Duodenal mucosa (tissue), 2 donors: ENCODE data around the gene LMO4.

ENCODE experiments used
- H3K27ac ChIP-seq: one replicate; pipeline ENCODE4 v1.7.0; 2013; ENCODE audit warnings: low read depth, low read length
- H3K27me3 ChIP-seq, 2 donors: one replicate each; pipeline ENCODE4 v1.7.0; 2013; ENCODE audit warnings: low read length in 2 of 2, control low read depth in 1 of 2; ENCODE audit not compliant: insufficient read depth in 2 of 2, control insufficient read depth in 1 of 2
- H3K36me3 ChIP-seq, 2 donors: one replicate each; pipeline ENCODE4 v1.7.0; 2013; ENCODE audit warnings: low read length in 2 of 2, control low read depth in 1 of 2; ENCODE audit not compliant: insufficient read depth in 2 of 2, control insufficient read depth in 1 of 2
- H3K4me1 ChIP-seq, 2 donors: one replicate each; pipeline ENCODE4 v1.7.0; 2013; ENCODE audit warnings: low read length in 2 of 2, control low read depth in 1 of 2; ENCODE audit not compliant: insufficient read depth in 2 of 2, control insufficient read depth in 1 of 2
- H3K4me3 ChIP-seq, 2 donors: one replicate each; pipeline ENCODE4 v1.7.0; 2013; ENCODE audit warnings: low read length in 2 of 2, low read depth in 1 of 2
- H3K9ac ChIP-seq, 2 donors: one replicate each; pipeline ENCODE4 v1.7.0; 2013; ENCODE audit warnings: low read length in 2 of 2, low read depth in 1 of 2
- H3K9me3 ChIP-seq, 2 donors: one replicate each; pipeline ENCODE4 v1.7.0; 2013; ENCODE audit warnings: low read length in 2 of 2, control low read depth in 1 of 2; ENCODE audit not compliant: control insufficient read depth in 1 of 2

Gene LMO4

DNA sequence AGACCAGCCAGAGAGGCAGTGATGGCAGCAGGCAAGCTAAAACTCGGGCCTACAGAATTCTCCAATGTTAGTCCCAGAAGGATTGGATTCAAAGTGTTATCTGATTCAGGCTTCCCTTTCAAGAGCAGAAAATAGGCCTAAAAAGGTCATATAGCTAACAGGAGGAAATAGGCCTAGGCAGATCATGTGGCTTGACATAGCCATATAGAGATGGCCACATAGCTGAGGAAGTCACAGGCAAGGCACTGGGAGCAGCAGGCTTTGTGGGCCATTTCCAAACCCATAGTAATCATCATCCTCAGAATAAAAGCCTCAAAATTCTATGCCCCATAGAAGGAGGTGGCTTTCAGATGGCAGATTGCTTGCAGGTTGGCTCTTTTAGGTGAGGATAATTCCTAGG, 29.0 kb upstream of the LMO4 start:
- no peak overlapping the region for H3K4me3 ChIP-seq
- no peaks in the 10 kb centered on the region for H3K4me1 ChIP-seq

GRCh38 chr1:87300628-87301027, 28.1 kb upstream of the LMO4 start:
- no peaks in the 10 kb centered on the region for H3K27me3 ChIP-seq
- no peak overlapping the region for H3K4me3 ChIP-seq
- no peaks in the 10 kb centered on the region for H3K36me3 ChIP-seq
- no peaks in the 10 kb centered on the region for H3K4me1 ChIP-seq
- H3K9me3 ChIP-seq = no peaks in the 10 kb centered on the region
- H3K27ac ChIP-seq = no peak overlapping the region
- no peak overlapping the region for H3K9ac ChIP-seq

More for the DNA sequence above, 29.0 kb upstream of the LMO4 start:
- Histone ChIP-seq H3K36me3 (no peaks in the 10 kb centered on the region), H3K27me3 (no peaks in the 10 kb centered on the region), H3K27ac (no peak overlapping the region), H3K9me3 (no peaks in the 10 kb centered on the region), H3K9ac (no peak overlapping the region)

- Histone ChIP-seq H3K4me1 (no peaks in the 10 kb centered on the region), H3K36me3 (no peaks in the 10 kb centered on the region), H3K27ac (no peak overlapping the region), H3K9me3 (no peaks in the 10 kb centered on the region), H3K9ac (no peak overlapping the region), H3K27me3 (no peaks in the 10 kb centered on the region), H3K4me3 (no peak overlapping the region)
These were observed 23.5 kb upstream of the LMO4 start for GRCh38 chr1:87305151-87305550.

DNA sequence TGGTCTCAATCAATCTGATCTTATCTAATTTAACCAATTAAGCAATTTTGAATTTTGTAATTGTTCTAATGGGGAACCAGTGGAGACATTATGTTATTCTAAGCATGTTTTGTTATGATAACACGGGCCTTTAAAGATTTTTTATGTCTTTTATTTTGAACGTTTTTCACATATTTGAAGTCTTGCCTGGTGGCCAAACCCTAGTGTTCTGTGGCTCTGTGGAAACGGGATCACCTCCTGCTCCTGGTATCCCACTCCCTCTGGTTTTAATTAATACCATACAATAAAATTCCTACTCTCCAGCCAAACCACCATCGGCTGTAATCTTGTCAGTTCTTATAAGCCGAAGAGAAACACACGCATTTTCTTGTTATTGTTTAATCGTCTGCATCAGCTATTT, 22.9 kb upstream of the LMO4 start:
- H3K9ac ChIP-seq = no peak overlapping the region
- H3K4me1 ChIP-seq = no peaks in the 10 kb centered on the region
- no peak overlapping the region for H3K4me3 ChIP-seq
- H3K36me3 ChIP-seq = no peaks in the 10 kb centered on the region
- H3K9me3 ChIP-seq = no peaks in the 10 kb centered on the region
- no peaks in the 10 kb centered on the region for H3K27me3 ChIP-seq
- H3K27ac ChIP-seq = no peak overlapping the region

GRCh38 chr1:87307306-87307705, 21.4 kb upstream of the LMO4 start:
- H3K9me3 ChIP-seq = no peaks in the 10 kb centered on the region
- H3K9ac ChIP-seq = no peak overlapping the region
- no peaks in the 10 kb centered on the region for H3K4me1 ChIP-seq
- no peak overlapping the region for H3K4me3 ChIP-seq
- H3K27ac ChIP-seq = no peak overlapping the region
- H3K36me3 ChIP-seq = no peaks in the 10 kb centered on the region
- H3K27me3 ChIP-seq = no peaks in the 10 kb centered on the region

DNA sequence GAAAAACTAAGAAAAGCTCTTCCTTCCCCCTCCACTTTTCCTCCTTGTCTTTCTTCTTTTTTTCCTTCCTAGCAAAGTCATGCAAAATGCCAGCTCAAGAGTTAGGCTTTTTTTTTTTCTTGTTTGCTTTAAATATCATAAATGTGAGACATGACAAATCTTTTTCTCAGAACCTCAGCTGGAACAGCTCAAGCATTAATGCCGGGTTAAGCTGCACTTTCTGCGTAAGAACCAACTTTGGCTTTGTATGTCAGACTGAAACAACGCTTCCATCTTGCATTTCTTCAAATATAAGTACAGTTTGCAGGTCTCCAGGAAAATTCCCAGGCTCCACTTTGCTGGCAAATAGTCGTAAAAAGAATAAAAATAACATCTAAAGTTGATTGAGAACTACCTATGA, 20.7 kb upstream of the LMO4 start:
- no peak overlapping the region for H3K4me3 ChIP-seq
- no peak overlapping the region for H3K9ac ChIP-seq
- no peak overlapping the region for H3K27ac ChIP-seq
- H3K4me1 ChIP-seq = no peaks in the 10 kb centered on the region
- H3K9me3 ChIP-seq = no peaks in the 10 kb centered on the region
- H3K27me3 ChIP-seq = no peaks in the 10 kb centered on the region
- H3K36me3 ChIP-seq = no peaks in the 10 kb centered on the region

DNA sequence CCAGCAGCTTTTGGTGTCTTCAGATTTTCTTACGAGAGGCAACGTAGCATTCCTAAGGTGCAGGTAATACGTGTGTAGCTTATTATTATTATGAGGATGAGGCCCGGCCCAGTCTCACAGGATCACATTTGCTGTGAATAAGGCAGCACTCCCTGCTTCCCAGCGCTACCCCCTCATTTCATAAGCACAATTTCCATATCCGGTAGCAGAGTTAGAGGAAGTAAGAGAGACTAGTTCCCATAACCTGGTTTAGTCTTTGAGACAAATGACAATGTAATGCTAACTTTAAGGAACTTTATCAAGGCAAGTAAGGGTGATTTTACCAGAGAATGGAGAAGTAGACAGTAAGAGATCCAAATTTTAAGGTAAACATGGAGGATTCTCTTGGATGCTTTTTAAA, 14.6 kb upstream of the LMO4 start:
- Histone ChIP-seq H3K27me3 (no peaks in the 10 kb centered on the region), H3K4me1 (no peaks in the 10 kb centered on the region)

DNA sequence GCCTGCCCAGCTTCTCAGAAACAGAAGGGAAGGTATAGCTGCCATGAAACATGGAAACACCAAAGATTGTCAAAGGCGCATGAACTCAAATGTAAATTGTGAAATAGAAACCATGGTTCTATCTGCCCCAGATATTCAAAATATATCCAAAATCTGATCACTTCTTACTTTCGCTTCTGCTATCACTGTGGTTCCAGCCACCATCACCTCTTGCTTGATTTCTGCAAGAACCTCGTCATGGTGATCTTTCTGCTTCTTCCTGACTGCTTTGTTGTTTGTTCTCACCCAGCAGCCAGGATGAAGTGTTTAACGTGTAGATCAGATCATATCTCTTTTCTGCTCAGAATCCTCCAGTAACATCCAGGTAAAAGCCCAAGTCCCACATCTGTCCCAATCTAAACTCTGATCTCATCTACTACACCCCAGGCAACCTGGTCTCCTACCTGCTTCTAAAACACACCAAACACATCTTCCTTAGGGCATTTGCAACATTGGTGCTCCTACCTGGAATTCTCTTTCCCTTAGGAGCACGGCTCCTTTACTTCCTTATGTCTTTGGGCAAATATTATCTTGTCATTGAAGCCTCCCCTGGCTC, 10.5 kb upstream of the LMO4 start:
- Histone ChIP-seq H3K4me1 (no peaks in the 10 kb centered on the region), H3K27me3 (no peaks in the 10 kb centered on the region), H3K4me3 (no peak overlapping the region), H3K9me3 (no peaks in the 10 kb centered on the region), H3K27ac (no peak overlapping the region), H3K36me3 (no peaks in the 10 kb centered on the region), H3K9ac (no peak overlapping the region)

More for the DNA sequence above, 14.6 kb upstream of the LMO4 start:
- Histone ChIP-seq H3K9me3 (no peaks in the 10 kb centered on the region), H3K4me3 (no peak overlapping the region), H3K9ac (no peak overlapping the region), H3K36me3 (no peaks in the 10 kb centered on the region), H3K27ac (no peak overlapping the region)

GRCh38 chr1:87318806-87319205, 9.9 kb upstream of the LMO4 start:
- no peak overlapping the region for H3K4me3 ChIP-seq
- no peaks in the 10 kb centered on the region for H3K27me3 ChIP-seq
- H3K27ac ChIP-seq = no peak overlapping the region
- no peak overlapping the region for H3K9ac ChIP-seq
- no peaks in the 10 kb centered on the region for H3K36me3 ChIP-seq
- H3K4me1 ChIP-seq = no peaks in the 10 kb centered on the region
- H3K9me3 ChIP-seq = no peaks in the 10 kb centered on the region

DNA sequence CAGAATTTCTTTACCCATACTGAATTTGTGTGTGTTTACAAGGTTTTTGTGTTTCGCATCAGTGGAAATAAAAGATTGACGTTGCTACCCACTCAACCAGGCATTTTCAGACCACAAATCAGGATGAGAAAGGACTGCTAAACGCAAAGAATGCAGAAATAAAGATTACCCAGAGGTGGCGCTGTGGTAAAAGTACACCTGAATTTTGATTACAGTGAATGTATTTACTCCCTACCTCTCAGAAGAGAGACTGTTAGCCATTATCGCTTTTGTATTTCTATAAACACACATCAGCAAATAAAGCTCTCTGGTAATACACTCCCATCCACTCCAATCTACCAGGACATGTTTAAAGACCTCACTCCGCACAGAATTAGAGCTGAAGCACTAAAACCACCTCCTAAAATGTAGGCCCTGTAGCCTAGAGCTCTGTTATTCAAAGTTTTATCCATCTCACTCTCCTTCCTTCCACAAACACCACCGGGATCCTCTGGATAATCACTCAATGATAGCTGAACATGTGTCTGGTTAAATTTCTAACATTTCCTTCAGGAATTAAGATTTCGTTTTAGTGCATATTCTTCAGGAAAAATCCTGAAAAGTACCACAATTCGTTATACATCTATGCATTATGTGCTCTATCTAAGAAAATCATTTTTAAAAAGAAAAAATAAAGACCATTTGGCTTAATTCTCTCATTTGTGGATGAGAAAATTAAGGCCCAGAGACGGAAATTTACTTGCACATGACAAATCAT, 2.5 kb upstream of the LMO4 start:
- Histone ChIP-seq H3K4me1 (peaks cover 6 to 10% of the 10 kb centered on the region in 2 donors), H3K9ac (no peak overlapping the region), H3K27me3 (no peaks in the 10 kb centered on the region), H3K9me3 (no peaks in the 10 kb centered on the region), H3K27ac (no peak overlapping the region), H3K36me3 (no peaks in the 10 kb centered on the region), H3K4me3 (no peak overlapping the region)
